Measurements from ENCODE around the gene ARHGEF35.
"Not testable (repeated sequence)": the region's sequence is repeated elsewhere in the genome, so short reads cannot be mapped to it uniquely, and the experiment has no call there.

The ARHGEF35 gene

GRCh38 chr7:144178380-144179164 is 17.1 kb downstream of the ARHGEF35 start:
- DNase-seq, result peak; percentile 1

GRCh38 chr7:144174613-144175012 is 21.0 kb downstream of the ARHGEF35 start:
- DNase-seq, result no peak

- DNase-seq, result not testable (repeated sequence)
Measured at GRCh38 chr7:144171594-144172350, 23.9 kb downstream of the ARHGEF35 start.

GRCh38 chr7:144164784-144165183 is 30.8 kb downstream of the ARHGEF35 start:
- DNase-seq, result no peak

- DNase-seq, result no peak
Measured at GRCh38 chr7:144158861-144159260, 36.8 kb downstream of the ARHGEF35 start.

GRCh38 chr7:144148224-144148827 is 47.3 kb downstream of the ARHGEF35 start:
- DNase-seq, result no peak

GRCh38 chr7:144144426-144144825 is 51.2 kb downstream of the ARHGEF35 start:
- DNase-seq, result no peak

- no peak for DNase-seq
Measured at GRCh38 chr7:144142187-144142586, 53.4 kb downstream of the ARHGEF35 start.

- no peak for DNase-seq
Measured at GRCh38 chr7:144137501-144137900, 58.1 kb downstream of the ARHGEF35 start.
